ENCODE data around the gene GRID1. TPM values are rescaled to one million over a fixed set of nuclear protein-coding genes. Genes with fewer than 3 reads are reported as not detected.

The GRID1 gene
- polyA plus RNA-seq, 1 donor (not counting 4 experiments of a cell fraction or from before 2014, with no cell fraction given), result 0.01 TPM

DNA sequence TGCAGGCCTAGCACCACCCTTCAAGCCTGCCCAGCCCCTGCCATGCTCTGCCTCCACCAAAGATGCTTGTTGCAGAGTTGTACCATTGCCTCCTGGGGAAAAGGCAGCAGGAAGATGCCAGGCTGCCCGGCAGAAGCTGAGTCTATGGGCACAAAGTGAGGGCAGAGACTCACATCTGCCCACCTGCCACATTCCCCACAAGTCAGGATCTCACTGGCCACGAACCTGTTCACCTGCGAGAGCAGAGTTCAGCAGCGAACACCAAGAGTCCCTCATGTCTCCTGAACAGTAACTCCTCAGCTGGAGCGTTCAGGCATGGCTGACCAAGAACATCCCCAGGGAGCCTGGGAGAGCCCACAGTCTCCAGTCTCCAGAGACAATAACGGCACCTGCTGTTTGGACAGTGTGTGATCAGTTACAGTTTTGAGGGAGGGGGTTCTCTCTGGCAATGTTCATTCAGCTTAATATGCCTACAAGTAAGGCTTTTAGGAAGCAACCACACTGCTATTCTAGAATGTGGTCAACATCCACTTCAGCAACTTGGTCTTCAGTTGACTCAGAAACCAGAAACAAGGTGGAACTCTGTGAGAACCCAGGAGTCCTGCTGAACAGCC is 78.5 kb downstream of the GRID1 start:
- no peak for FAIRE-seq
- Histone ChIP-seq H4K20me1 (ENCODE audit: control insufficient read depth, extremely low read depth, insufficient read depth, low read length) (no peaks in the 10 kb centered on the region), H2AFZ (ENCODE audit: control insufficient read depth, low read length) (no peak overlapping the region), H3K27me3 (ENCODE audit: control insufficient read depth, extremely low read depth, insufficient read depth, low read length) (no peaks in the 10 kb centered on the region), H3K9me3 (ENCODE audit: control insufficient read depth, low read depth, low read length) (no peaks in the 10 kb centered on the region), H3K9me1 (ENCODE audit: control insufficient read depth, extremely low read depth, insufficient read depth, low read length) (no peaks in the 10 kb centered on the region), H3K36me3 (ENCODE audit: control insufficient read depth in 2 of 2, extremely low read depth in 1 of 2, insufficient read depth in 2 of 2, low read length in 2 of 2) (no peaks in the 10 kb centered on the region), H3K4me3 (ENCODE audit: control insufficient read depth in 2 of 3, extremely low read depth in 1 of 3, insufficient read depth in 2 of 3, low read depth in 1 of 3, low read length in 3 of 3) (no peak overlapping the region), H3K4me2 (ENCODE audit: control insufficient read depth, extremely low read depth, insufficient read depth, low read depth, low read length) (no peak overlapping the region), H3K4me1 (ENCODE audit: control insufficient read depth, extremely low read depth, insufficient read depth, low read length) (no peaks in the 10 kb centered on the region), H3K9ac (ENCODE audit: control insufficient read depth, extremely low read depth, insufficient read depth, low read length) (no peak overlapping the region), H3K79me2 (ENCODE audit: control insufficient read depth, insufficient read depth, low read length) (no peaks in the 10 kb centered on the region), H3K27ac (ENCODE audit: control insufficient read depth, insufficient read depth, low read length) (no peak overlapping the region)
- no peak for DNase-seq (ENCODE audit: low read depth, low spot score)
- TF ChIP-seq, protein P1, sequence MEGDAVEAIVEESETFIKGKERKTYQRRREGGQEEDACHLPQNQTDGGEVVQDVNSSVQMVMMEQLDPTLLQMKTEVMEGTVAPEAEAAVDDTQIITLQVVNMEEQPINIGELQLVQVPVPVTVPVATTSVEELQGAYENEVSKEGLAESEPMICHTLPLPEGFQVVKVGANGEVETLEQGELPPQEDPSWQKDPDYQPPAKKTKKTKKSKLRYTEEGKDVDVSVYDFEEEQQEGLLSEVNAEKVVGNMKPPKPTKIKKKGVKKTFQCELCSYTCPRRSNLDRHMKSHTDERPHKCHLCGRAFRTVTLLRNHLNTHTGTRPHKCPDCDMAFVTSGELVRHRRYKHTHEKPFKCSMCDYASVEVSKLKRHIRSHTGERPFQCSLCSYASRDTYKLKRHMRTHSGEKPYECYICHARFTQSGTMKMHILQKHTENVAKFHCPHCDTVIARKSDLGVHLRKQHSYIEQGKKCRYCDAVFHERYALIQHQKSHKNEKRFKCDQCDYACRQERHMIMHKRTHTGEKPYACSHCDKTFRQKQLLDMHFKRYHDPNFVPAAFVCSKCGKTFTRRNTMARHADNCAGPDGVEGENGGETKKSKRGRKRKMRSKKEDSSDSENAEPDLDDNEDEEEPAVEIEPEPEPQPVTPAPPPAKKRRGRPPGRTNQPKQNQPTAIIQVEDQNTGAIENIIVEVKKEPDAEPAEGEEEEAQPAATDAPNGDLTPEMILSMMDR (optimal IDR thresholded peaks at IDR 0.05 in 1 of 3, IDR thresholded peaks at IDR 0.05 in 1 of 3, conservative IDR thresholded peaks at IDR 0.05 in 1 of 3; ENCODE audit: extremely low read depth in 1 of 3, insufficient read depth in 2 of 3, low read length in 3 of 3), result no peak
- no peak for TF ChIP-seq EZH2 (IDR thresholded peaks at IDR 0.05; ENCODE audit: low read length)
- dilution Hi-C loops (cut with MboI; ENCODE audit: extremely low pct_ligation_motif_present, low sequenced_read_pairs), result no loop called here

DNA sequence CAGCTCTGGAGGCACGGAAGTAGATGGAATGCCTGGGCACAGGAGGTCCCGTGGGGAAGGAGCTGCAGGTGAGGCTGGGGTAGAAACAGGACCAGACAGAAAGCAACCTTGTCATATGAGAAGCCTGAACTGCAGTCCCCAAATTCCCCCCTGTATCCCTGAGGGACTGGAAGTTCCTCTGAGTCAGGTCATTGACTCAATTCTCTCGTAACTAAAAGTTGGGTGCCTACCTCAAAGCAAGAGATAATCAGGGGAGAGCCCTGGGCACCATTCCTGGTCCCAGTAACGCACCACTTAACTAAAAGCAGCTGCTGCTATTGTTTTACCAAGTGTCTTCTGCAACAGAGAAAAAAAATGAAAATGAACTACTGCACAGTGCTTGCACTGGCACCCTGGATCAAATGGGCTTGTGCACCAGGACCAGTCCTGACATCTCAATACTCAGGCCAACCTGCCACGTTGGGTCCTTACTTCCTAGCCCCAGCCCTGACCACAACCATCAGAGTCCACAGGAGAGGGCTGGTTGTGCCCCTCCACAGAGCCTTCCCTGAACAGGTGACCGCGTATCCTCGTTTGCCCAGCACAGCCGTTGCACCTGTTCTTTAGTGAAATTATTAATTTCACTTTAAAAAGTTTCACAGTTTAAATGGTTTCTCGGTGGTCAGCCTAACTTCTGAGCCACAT is 79.3 kb downstream of the GRID1 start:
- Histone ChIP-seq H3K4me1 (ENCODE audit: control insufficient read depth, extremely low read depth, insufficient read depth, low read length) (no peaks in the 10 kb centered on the region), H3K27ac (ENCODE audit: control insufficient read depth, insufficient read depth, low read length) (no peak overlapping the region), H3K9ac (ENCODE audit: control insufficient read depth, extremely low read depth, insufficient read depth, low read length) (no peak overlapping the region), H3K4me2 (ENCODE audit: control insufficient read depth, extremely low read depth, insufficient read depth, low read depth, low read length) (no peak overlapping the region), H3K9me3 (ENCODE audit: control insufficient read depth, low read depth, low read length) (no peaks in the 10 kb centered on the region), H3K4me3 (ENCODE audit: control insufficient read depth in 2 of 3, extremely low read depth in 1 of 3, insufficient read depth in 2 of 3, low read depth in 1 of 3, low read length in 3 of 3) (no peak overlapping the region), H3K79me2 (ENCODE audit: control insufficient read depth, insufficient read depth, low read length) (no peaks in the 10 kb centered on the region), H3K36me3 (ENCODE audit: control insufficient read depth in 2 of 2, extremely low read depth in 1 of 2, insufficient read depth in 2 of 2, low read length in 2 of 2) (no peaks in the 10 kb centered on the region), H2AFZ (ENCODE audit: control insufficient read depth, low read length) (no peak overlapping the region), H3K27me3 (ENCODE audit: control insufficient read depth, extremely low read depth, insufficient read depth, low read length) (no peaks in the 10 kb centered on the region), H4K20me1 (ENCODE audit: control insufficient read depth, extremely low read depth, insufficient read depth, low read length) (no peaks in the 10 kb centered on the region), H3K9me1 (ENCODE audit: control insufficient read depth, extremely low read depth, insufficient read depth, low read length) (no peaks in the 10 kb centered on the region)
- dilution Hi-C loops (cut with MboI; ENCODE audit: extremely low pct_ligation_motif_present, low sequenced_read_pairs), result no loop called here
- no peak for FAIRE-seq
- no peak for TF ChIP-seq EZH2 (IDR thresholded peaks at IDR 0.05; ENCODE audit: low read length)
- TF ChIP-seq, protein P1 (optimal IDR thresholded peaks at IDR 0.05 in 1 of 3, IDR thresholded peaks at IDR 0.05 in 1 of 3, conservative IDR thresholded peaks at IDR 0.05 in 1 of 3; ENCODE audit: extremely low read depth in 1 of 3, insufficient read depth in 2 of 3, low read length in 3 of 3), result no peak
- no peak for DNase-seq (ENCODE audit: low read depth, low spot score)
